ENCODE data around the gene MKS1. TPM values are rescaled to one million over a fixed set of nuclear protein-coding genes. Genes with fewer than 3 reads are reported as not detected.

MKS1 gene
- total and polyA plus RNA-seq, 10 of the 15 experiments (the other 5 are each of a cell fraction or from before 2014, with no cell fraction given): 5.7 to 21.4 (median 13.9) TPM

- intact Hi-C loops (cut with micrococcal nuclease; ENCODE audit: unreplicated experiment): no loop called here
- FAIRE-seq (no peak), DNase-seq (ENCODE audit: low read depth, low spot score) (no peak), ATAC-seq (no peak)
- Histone ChIP-seq H2AFZ (ENCODE audit: control insufficient read depth, low read depth, low read length) (no peak overlapping the region), H3K4me1 (ENCODE audit: control insufficient read depth, insufficient read depth, low read length) (no peaks in the 10 kb centered on the region), H4K20me1 (ENCODE audit: control insufficient read depth, insufficient read depth) (no peaks in the 10 kb centered on the region), H3K4me2 (ENCODE audit: control insufficient read depth, insufficient read depth) (no peak overlapping the region), H3K9me3 (replicated peaks; ENCODE audit: control insufficient read depth, insufficient read depth, low read length) (no peaks in the 10 kb centered on the region), H3K27ac (ENCODE audit: control insufficient read depth, insufficient read depth) (no peak overlapping the region), H3K9ac (ENCODE audit: control insufficient read depth, insufficient read depth, low read length) (no peak overlapping the region), H3K79me2 (ENCODE audit: control insufficient read depth, insufficient read depth, low read length) (no peaks in the 10 kb centered on the region), H3K27me3 (replicated peaks in 1 of 2; ENCODE audit: control insufficient read depth in 2 of 2, insufficient read depth in 2 of 2, low read length in 1 of 2) (peaks cover 2 to 7% of the 10 kb centered on the region in 2 experiments; a peak in 2 of 4 replicates), H3K4me3 (no peak overlapping the region), H3K36me3 (ENCODE audit: control insufficient read depth in 2 of 2, insufficient read depth in 2 of 2, low read length in 1 of 2) (no peaks in the 10 kb centered on the region)
- ChIA-PET POLR2A (no interaction called here), RAD21 (ENCODE audit: unreplicated experiment) (no interaction called here), SMC1A (ENCODE audit: uncharacterized antibody, unreplicated experiment) (no interaction called here), CTCF (no interaction called here)
- 74% methylated on average over 11 of the region's 11 CpGs for WGBS (ENCODE audit: insufficient coverage, insufficient replicate concordance, low lambda C conversion rate, missing lambda C conversion rate)
- BruUV-seq (replicated peaks): no TSS peak
- in situ Hi-C loops (cut with MboI): no loop called here
- TF ChIP-seq ZBTB33 (IDR thresholded peaks at IDR 0.05) (no peak), MAX (IDR thresholded peaks at IDR 0.05; ENCODE audit: low read depth, low read length) (no peak)
These were observed 43.1 kb upstream of the MKS1 start for GRCh38 chr17:58262149-58262548.

GRCh38 chr17:58254803-58255202 lies 35.7 kb upstream of the MKS1 start:
- Histone ChIP-seq H3K4me2 (ENCODE audit: control insufficient read depth, insufficient read depth) (no peak overlapping the region), H4K20me1 (ENCODE audit: control insufficient read depth, insufficient read depth) (no peaks in the 10 kb centered on the region), H3K9ac (ENCODE audit: control insufficient read depth, insufficient read depth, low read length) (no peak overlapping the region), H3K27ac (ENCODE audit: control insufficient read depth, insufficient read depth) (no peak overlapping the region), H3K4me1 (ENCODE audit: control insufficient read depth, insufficient read depth, low read length) (peaks cover 3% of the 10 kb centered on the region), H3K9me3 (replicated peaks; ENCODE audit: control insufficient read depth, insufficient read depth, low read length) (no peaks in the 10 kb centered on the region), H3K4me3 (no peak overlapping the region), H2AFZ (ENCODE audit: control insufficient read depth, low read depth, low read length) (no peak overlapping the region), H3K36me3 (ENCODE audit: control insufficient read depth in 2 of 2, insufficient read depth in 2 of 2, low read length in 1 of 2) (no peaks in the 10 kb centered on the region), H3K79me2 (ENCODE audit: control insufficient read depth, insufficient read depth, low read length) (no peaks in the 10 kb centered on the region), H3K27me3 (replicated peaks in 1 of 2; ENCODE audit: control insufficient read depth in 2 of 2, insufficient read depth in 2 of 2, low read length in 1 of 2) (no peaks in the 10 kb centered on the region; a peak in 1 of 4 replicates)
- no peak for DNase-seq (ENCODE audit: low read depth, low spot score)
- ChIA-PET RAD21 (ENCODE audit: unreplicated experiment) (interaction anchor here (1.0 kb wide), 1 partner anchor 53 kb away, joined by 3 read pairs; no protein-coding TSS in a partner anchor), CTCF (interaction anchor here (0.6 to 3.9 kb wide), 5 partner anchors 18 to 184 kb away, joined by 3 to 21 read pairs (median 5); no protein-coding TSS in a partner anchor), SMC1A (ENCODE audit: uncharacterized antibody, unreplicated experiment) (interaction anchor here (0.8 kb wide), 1 partner anchor 179 kb away, joined by 3 read pairs; no protein-coding TSS in a partner anchor), POLR2A (no interaction called here)
- BruUV-seq (replicated peaks): no TSS peak
- no peak for ATAC-seq
- 46% methylated on average over 8 of the region's 8 CpGs for WGBS (ENCODE audit: insufficient coverage, insufficient replicate concordance, low lambda C conversion rate, missing lambda C conversion rate)
- in situ Hi-C loops (cut with MboI): no loop called here
- FAIRE-seq: no peak
- TF ChIP-seq PRDM15 (CRISPR knock-in tag; IDR thresholded peaks at IDR 0.05) (no peak), CTCF (IDR thresholded peaks at IDR 0.05 in 2 of 3, conservative IDR thresholded peaks at IDR 0.05 in 1 of 3; ENCODE audit: control insufficient read depth in 2 of 3, extremely low read depth in 1 of 3, insufficient read depth in 1 of 3, low read depth in 3 of 3, low read length in 3 of 3) (peak in 1 of 3 experiments; percentile 25; a peak in 2 of 6 replicates)
- intact Hi-C loops (cut with micrococcal nuclease; ENCODE audit: unreplicated experiment): no loop called here

Measured in GM12878 (cell line).